PC-3 (cell line): ENCODE data around the gene PVALB. TPM values are rescaled to one million over a fixed set of nuclear protein-coding genes. Genes with fewer than 3 reads are reported as not detected.

ENCODE experiments used
- ATAC-seq: fragments of 200-7000 bp; cut with Tn5 transposase; 2 replicates; pipeline ENCODE4 v1.9.1; 2020; ENCODE audit warnings: mild to moderate bottlenecking, moderate library complexity
- BruUV-seq: library from RNA; stranded (reverse); fragments of 400-500 nt; replicated peaks from 2 replicates; lab custom pipeline; 2021; lab: Mats Ljungman, UMichigan
- CTCF ChIA-PET: fragments of 300-600 bp; sonication (Branson Sonifier 250); formaldehyde crosslinking; loops from one replicate; lab custom pipeline; 2022; ENCODE audit warnings: antibody characterized with exemption; lab: Charles Lee
- POLR2A ChIA-PET: fragments of 300-600 bp; sonication (Branson Sonifier 250); formaldehyde crosslinking; loops from one replicate; lab custom pipeline; 2022; ENCODE audit warnings: antibody characterized with exemption; ENCODE audit not compliant: unreplicated experiment; lab: Charles Lee
- DNase-seq: peaks from one replicate; pipeline ENCODE4 v3.0.0-alpha.2; 2015
- H2AFZ ChIP-seq: fragments of 300-600 bp; sonication (generic); 2 replicates; pipeline ENCODE4 v1.6.0; 2016; ENCODE audit warnings: antibody characterized with exemption, low read length
- H3F3A ChIP-seq: fragments of 300-600 bp; sonication (generic); one replicate; pipeline ENCODE4 v1.6.0; 2017; ENCODE audit warnings: antibody characterized with exemption, low read length, control low read depth, mild to moderate bottlenecking; ENCODE audit not compliant: unreplicated experiment
- H3K27ac ChIP-seq: fragments of 300-600 bp; sonication (generic); 2 replicates; pipeline ENCODE4 v1.5.1; 2016; ENCODE audit warnings: mild to moderate bottlenecking, low read length
- H3K27me3 ChIP-seq: fragments of 300-600 bp; sonication (generic); 2 replicates; pipeline ENCODE4 v1.6.1; 2016; ENCODE audit warnings: low read length, mixed read lengths
- H3K36me3 ChIP-seq: fragments of 300-600 bp; sonication (generic); 2 replicates; pipeline ENCODE4 v1.6.1; 2016; ENCODE audit warnings: low read depth, mixed run types, low read length, mixed read lengths
- H3K4me1 ChIP-seq: fragments of 300-600 bp; sonication (generic); 2 replicates; pipeline ENCODE4 v1.5.1; 2016; ENCODE audit warnings: low read length; ENCODE audit not compliant: insufficient read depth
- H3K4me2 ChIP-seq: fragments of 300-600 bp; sonication (generic); 2 replicates; pipeline ENCODE4 v1.6.0; 2016; ENCODE audit warnings: low read length
- H3K4me3 ChIP-seq: fragments of 300-600 bp; sonication (generic); 2 replicates; pipeline ENCODE4 v1.5.1; 2016; ENCODE audit warnings: mild to moderate bottlenecking, low read length, mixed read lengths
- H3K79me2 ChIP-seq: fragments of 300-600 bp; sonication (generic); 2 replicates; pipeline ENCODE4 v1.6.1; 2017; ENCODE audit warnings: low read length, mixed read lengths
- H3K9ac ChIP-seq: fragments of 300-600 bp; sonication (generic); 2 replicates; pipeline ENCODE4 v1.6.0; 2016; ENCODE audit warnings: mild to moderate bottlenecking, low read length
- H3K9me2 ChIP-seq: fragments of 300-600 bp; sonication (generic); replicated peaks from 2 replicates; pipeline ENCODE4 v1.6.1; 2016; ENCODE audit warnings: mixed run types, low read length, mixed read lengths
- H3K9me3 ChIP-seq: fragments of 300-600 bp; sonication (generic); 2 replicates; pipeline ENCODE4 v1.6.1; 2016; ENCODE audit warnings: low read length, mixed read lengths
- H4K20me1 ChIP-seq: fragments of 300-600 bp; sonication (generic); 2 replicates; pipeline ENCODE4 v1.6.1; 2016; ENCODE audit warnings: low read length, mixed read lengths
- CTCF ChIP-seq: fragments of 300-600 bp; sonication (generic); conservative IDR thresholded peaks from 2 replicates; pipeline ENCODE4 v1.5.1; 2017; ENCODE audit warnings: antibody characterized with exemption, low read depth, mild to moderate bottlenecking, low read length
- EZH2 ChIP-seq: fragments of 300-600 bp; sonication (generic); IDR thresholded peaks from one replicate; pipeline ENCODE4 v1.6.1; 2017; ENCODE audit warnings: antibody characterized with exemption, mild to moderate bottlenecking, low read length; ENCODE audit not compliant: unreplicated experiment
- EZH2phosphoT487 ChIP-seq: fragments of 300-600 bp; sonication (generic); IDR thresholded peaks from 2 replicates; pipeline ENCODE4 v1.6.1; 2018; ENCODE audit warnings: mild to moderate bottlenecking, antibody characterized with exemption, low read length, borderline replicate concordance
- intact Hi-C: fragments of 100-400 bp; cut with micrococcal nuclease; formaldehyde crosslinking; loops from 2 replicates; pipeline ENCODE4 v1.9.0; 2023
- total RNA-seq: library from RNA; depleted of rRNA; stranded (reverse); fragments of >200 nt; gene quantifications from 2 replicates; pipeline ENCODE4 v1.2.3, GENCODE V29; 2014

The PVALB gene
- total RNA-seq, 1 experiment from 2014 or later, result not detected

- no peaks in the 10 kb centered on the region for H4K20me1 ChIP-seq
- 0 out of 2 replicates have a peak, but pooled peaks cover 8% of the 10 kb centered on the region for H3K27me3 ChIP-seq
- no peak overlapping the region for H3K4me2 ChIP-seq
- no peak overlapping the region for H3K9ac ChIP-seq
- no peak for TF ChIP-seq EZH2phosphoT487
- H3K4me3 ChIP-seq, result no peak overlapping the region
- H2AFZ ChIP-seq, result no peak overlapping the region
- ChIA-PET POLR2A (no interaction called here), CTCF (no interaction called here)
- intact Hi-C loops, result no loop called here
- ATAC-seq (peak; percentile 73), DNase-seq (peak; percentile 3)
- H3K9me3 ChIP-seq, result no peaks in the 10 kb centered on the region
- H3K79me2 ChIP-seq, result no peaks in the 10 kb centered on the region
- H3K27ac ChIP-seq, result no peak overlapping the region
- H3K4me1 ChIP-seq, result no peaks in the 10 kb centered on the region
- no peaks in the 10 kb centered on the region for H3K9me2 ChIP-seq
- no TSS peak for BruUV-seq
- no peaks in the 10 kb centered on the region for H3F3A ChIP-seq
- H3K36me3 ChIP-seq, result no peaks in the 10 kb centered on the region
These were observed 29.4 kb downstream of the PVALB start for GRCh38 chr22:36787204-36787988.

- ChIA-PET CTCF (no interaction called here), POLR2A (no interaction called here)
- no peak for ATAC-seq
- TF ChIP-seq EZH2, result no peak
- TF ChIP-seq EZH2phosphoT487, result no peak
- no peak for TF ChIP-seq CTCF
- no peak overlapping the region for H2AFZ ChIP-seq
- intact Hi-C loops, result loop anchor here (5.0 kb wide), 1 partner anchor 194 kb away; no protein-coding TSS in a partner anchor
- H3K9me2 ChIP-seq, result no peaks in the 10 kb centered on the region
- H3K9me3 ChIP-seq, result no peaks in the 10 kb centered on the region
- H3K79me2 ChIP-seq, result no peaks in the 10 kb centered on the region
- no peak for DNase-seq
- H3K9ac ChIP-seq, result no peak overlapping the region
- no peaks in the 10 kb centered on the region for H4K20me1 ChIP-seq
- H3F3A ChIP-seq, result no peaks in the 10 kb centered on the region
- BruUV-seq, result no TSS peak
- 0 out of 2 replicates have a peak, but pooled peaks cover 8% of the 10 kb centered on the region for H3K27me3 ChIP-seq
- no peak overlapping the region for H3K27ac ChIP-seq
- H3K4me3 ChIP-seq, result no peak overlapping the region
- H3K4me1 ChIP-seq, result peaks cover 6% of the 10 kb centered on the region
- no peak overlapping the region for H3K4me2 ChIP-seq
- H3K36me3 ChIP-seq, result no peaks in the 10 kb centered on the region
These were observed 33.1 kb downstream of the PVALB start for GRCh38 chr22:36783743-36784142.

- Histone ChIP-seq H3K9me3 (no peaks in the 10 kb centered on the region), H2AFZ (peak overlapping the region; percentile 70), H3K27ac (no peak overlapping the region), H3K4me3 (no peak overlapping the region), H3K9ac (no peak overlapping the region), H3K4me2 (peak overlapping the region; percentile 30), H3F3A (no peaks in the 10 kb centered on the region), H3K36me3 (no peaks in the 10 kb centered on the region), H3K79me2 (no peaks in the 10 kb centered on the region), H3K27me3 (0 out of 2 replicates have a peak, but pooled peaks cover 5% of the 10 kb centered on the region), H3K4me1 (peaks cover 6% of the 10 kb centered on the region), H3K9me2 (no peaks in the 10 kb centered on the region), H4K20me1 (no peaks in the 10 kb centered on the region)
- ChIA-PET POLR2A (no interaction called here), CTCF (interaction anchor here (0.7 to 1.0 kb wide), 2 partner anchors 74 to 235 kb away, joined by 5 to 9 read pairs; no protein-coding TSS in a partner anchor)
- TF ChIP-seq CTCF, result peak; percentile 84
- TF ChIP-seq EZH2, result no peak
- ATAC-seq (peak; percentile 98), DNase-seq (peak; percentile 84)
- no TSS peak for BruUV-seq
- intact Hi-C loops, result loop anchor here (1.0 to 5.0 kb wide), 2 partner anchors 74 to 195 kb away; no protein-coding TSS in a partner anchor
These were observed 34.9 kb downstream of the PVALB start for GRCh38 chr22:36781656-36782627.
